ENCODE data around the gene NAGS. TPM values are rescaled to one million over a fixed set of nuclear protein-coding genes. Genes with fewer than 3 reads are reported as not detected.

The NAGS gene
- total RNA-seq, 1 donor from 2014 or later = 0.49 TPM

GRCh38 chr17:43984521-43984920 is 19.9 kb upstream of the NAGS start:
- H3K4me3 Mint-ChIP-seq (ENCODE audit: unreplicated experiment) = peak overlapping the region; percentile 34
- no peak for TF ChIP-seq CTCF (IDR thresholded peaks at IDR 0.05; ENCODE audit: partially characterized antibody, unreplicated experiment)
- H3K27me3 Mint-ChIP-seq (ENCODE audit: unreplicated experiment) = peaks cover 6% of the 10 kb centered on the region
- peaks cover 15% of the 10 kb centered on the region for H3K4me1 Mint-ChIP-seq (ENCODE audit: low read depth, unreplicated experiment)
- no peak for DNase-seq
- peaks cover 11% of the 10 kb centered on the region for H3K9me3 Mint-ChIP-seq (ENCODE audit: unreplicated experiment)
- H3K27ac Mint-ChIP-seq (ENCODE audit: unreplicated experiment) = no peak overlapping the region
- H3K36me3 Mint-ChIP-seq (ENCODE audit: unreplicated experiment) = no peaks in the 10 kb centered on the region

GRCh38 chr17:43986225-43986981 is 18.0 kb upstream of the NAGS start:
- Mint-ChIP-seq H3K36me3 (ENCODE audit: unreplicated experiment) (no peaks in the 10 kb centered on the region), H3K4me3 (ENCODE audit: unreplicated experiment) (no peak overlapping the region), H3K4me1 (ENCODE audit: low read depth, unreplicated experiment) (peaks cover 15% of the 10 kb centered on the region), H3K27ac (ENCODE audit: unreplicated experiment) (no peak overlapping the region), H3K9me3 (ENCODE audit: unreplicated experiment) (peaks cover 8% of the 10 kb centered on the region), H3K27me3 (ENCODE audit: unreplicated experiment) (peaks cover 6% of the 10 kb centered on the region)
- TF ChIP-seq CTCF (IDR thresholded peaks at IDR 0.05; ENCODE audit: partially characterized antibody, unreplicated experiment) = no peak
- no peak for DNase-seq

GRCh38 chr17:43987131-43988021 is 17.0 kb upstream of the NAGS start:
- Mint-ChIP-seq H3K4me1 (ENCODE audit: low read depth, unreplicated experiment) (peaks cover 15% of the 10 kb centered on the region), H3K27me3 (ENCODE audit: unreplicated experiment) (peaks cover 7% of the 10 kb centered on the region), H3K4me3 (ENCODE audit: unreplicated experiment) (peak overlapping the region; percentile 48), H3K36me3 (ENCODE audit: unreplicated experiment) (no peaks in the 10 kb centered on the region), H3K9me3 (ENCODE audit: unreplicated experiment) (peaks cover 8% of the 10 kb centered on the region), H3K27ac (ENCODE audit: unreplicated experiment) (peak overlapping the region; percentile 73)
- peak; percentile 37 for DNase-seq
- no peak for TF ChIP-seq CTCF (IDR thresholded peaks at IDR 0.05; ENCODE audit: partially characterized antibody, unreplicated experiment)

- H3K27me3 Mint-ChIP-seq (ENCODE audit: unreplicated experiment) = peaks cover 5% of the 10 kb centered on the region
- TF ChIP-seq CTCF (IDR thresholded peaks at IDR 0.05; ENCODE audit: partially characterized antibody, unreplicated experiment) = no peak
- no peak for DNase-seq
- H3K4me3 Mint-ChIP-seq (ENCODE audit: unreplicated experiment) = peak overlapping the region; percentile 8
- H3K4me1 Mint-ChIP-seq (ENCODE audit: low read depth, unreplicated experiment) = peaks cover 15% of the 10 kb centered on the region
- H3K36me3 Mint-ChIP-seq (ENCODE audit: unreplicated experiment) = no peaks in the 10 kb centered on the region
- H3K27ac Mint-ChIP-seq (ENCODE audit: unreplicated experiment) = no peak overlapping the region
- peaks cover 7% of the 10 kb centered on the region for H3K9me3 Mint-ChIP-seq (ENCODE audit: unreplicated experiment)
Observed at GRCh38 chr17:43988301-43988700, 16.1 kb upstream of the NAGS start.

All from glutamatergic neuron (in vitro differentiated cells).